Lung (tissue), 12 donors: Measurements from ENCODE around the gene C12orf43. TPM values are rescaled to one million over a fixed set of nuclear protein-coding genes. Genes with fewer than 3 reads are reported as not detected.
A peak's percentile ranks its signal among the peaks of the same experiment; 100 is the strongest.

Source experiments
- ATAC-seq: fragments of 200-7000 bp; cut with Tn5 transposase; one replicate; pipeline ENCODE4 v1.9.1; 2020; ENCODE audit warnings: moderate number of reproducible peaks; ENCODE audit not compliant: insufficient read depth, low FRiP score
- DNase-seq, 3 donors: peaks; one replicate each; pipeline ENCODE4 v3.0.0-alpha.2; 2013 to 2017
- H3K27ac ChIP-seq, 2 donors: one replicate each; pipeline ENCODE4 v1.5.1; 2013; ENCODE audit warnings: mild to moderate bottlenecking in 2 of 2, moderate library complexity in 2 of 2, control low read depth in 1 of 2, inconsistent platforms in 1 of 2, low read depth in 1 of 2, low read length in 1 of 2
- H3K27me3 ChIP-seq, 3 donors: one replicate each; pipeline ENCODE4 v1.5.1; 2013; ENCODE audit warnings: low read length in 2 of 3; ENCODE audit not compliant: control insufficient read depth in 3 of 3, insufficient read depth in 3 of 3
- H3K36me3 ChIP-seq, 4 donors: one replicate each; pipeline ENCODE4 v1.5.1; 2013; ENCODE audit warnings: low read length in 4 of 4, mild to moderate bottlenecking in 1 of 4, moderate library complexity in 1 of 4; ENCODE audit not compliant: control insufficient read depth in 4 of 4, insufficient read depth in 4 of 4
- H3K4me1 ChIP-seq, 5 donors: one replicate each; pipeline ENCODE4 v1.5.1; 2013; ENCODE audit warnings: low read length in 5 of 5, mild to moderate bottlenecking in 2 of 5, moderate library complexity in 1 of 5; ENCODE audit not compliant: control insufficient read depth in 5 of 5, insufficient read depth in 5 of 5
- H3K4me3 ChIP-seq: one replicate; pipeline ENCODE4 v1.5.1; 2013; ENCODE audit warnings: mild to moderate bottlenecking, control low read depth, moderate library complexity
- H3K9ac ChIP-seq, 2 donors: one replicate each; pipeline ENCODE4 v1.5.1; 2013; ENCODE audit warnings: low read length in 2 of 2, control low read depth in 1 of 2; ENCODE audit not compliant: insufficient read depth in 1 of 2
- H3K9me3 ChIP-seq, 4 donors: one replicate each; pipeline ENCODE4 v1.5.1; 2013; ENCODE audit warnings: low read length in 3 of 4, mild to moderate bottlenecking in 1 of 4, moderate library complexity in 1 of 4; ENCODE audit not compliant: control insufficient read depth in 4 of 4, insufficient read depth in 3 of 4
- WGBS, 2 donors: extraction: QIAGEN DNeasy Blood & Tissue Kit; methylation state at CpG; one replicate each; pipeline ENCODE4 v1.1.7; 2013; 5-methylcytosine and 5-hydroxymethylcytosine counted together
- polyA plus RNA-seq, 2 donors: library from polyadenylated mRNA; stranded (reverse); fragments of 200-250 nt; gene quantifications; one replicate each; pipeline ENCODE4 v1.2.1, GENCODE V29; 2013
- total RNA-seq, 2 donors: library from RNA; depleted of rRNA in 1 of 2; stranded (reverse); fragments of >200 nt in 1 of 2; gene quantifications; one replicate each; pipeline ENCODE4 v1.2.1, GENCODE V29; 2014 to 2021
- TF ChIP-seq, protein P1 (sequence below): IDR thresholded peaks from 2 replicates; pipeline ENCODE4 v1.5.1; 2012; ENCODE audit warnings: mild to moderate bottlenecking; ENCODE audit errors: control extremely low read depth, extremely low read depth
- donor health status: control.
- donor health status: control.
- donor health status: Bipolar disorder and iron deficiency.
- donor health status: healthy.
- donor health status: DM: yes; HTN: yes; CAD: no.

The C12orf43 gene
- total and polyA plus RNA-seq, 4 donors, result 9.9 to 17.6 (median 12.5) TPM

DNA sequence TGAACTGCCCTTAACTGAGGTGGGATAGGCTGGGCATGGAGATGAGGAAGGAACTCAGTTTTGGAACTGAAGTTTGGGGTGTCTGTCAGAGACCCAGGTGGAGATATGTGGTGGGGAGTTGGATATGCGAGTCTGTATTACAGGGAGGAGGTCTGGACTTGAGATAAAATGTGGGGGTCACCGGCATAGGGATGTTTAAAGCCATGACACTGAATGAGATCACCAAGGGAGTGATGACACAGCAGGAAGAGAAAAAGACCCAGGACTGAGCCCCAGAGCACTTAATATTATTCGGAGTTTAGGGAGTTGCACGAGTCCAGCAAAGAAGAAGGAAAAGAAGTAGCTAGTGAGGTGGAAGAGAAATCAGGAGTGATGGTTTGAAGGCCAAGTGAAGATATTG is 26.8 kb upstream of the C12orf43 start:
- ATAC-seq (no peak), DNase-seq (no peak)
- no peaks in the 10 kb centered on the region for H3K9me3 ChIP-seq
- no peak overlapping the region for H3K27ac ChIP-seq
- H3K27me3 ChIP-seq, result no peaks in the 10 kb centered on the region
- no peak overlapping the region for H3K9ac ChIP-seq
- H3K4me1 ChIP-seq, result peaks cover 0 to 6% (median 0%) of the 10 kb centered on the region in 5 donors
- no peaks in the 10 kb centered on the region for H3K36me3 ChIP-seq
- no peak overlapping the region for H3K4me3 ChIP-seq
- TF ChIP-seq, protein P1, sequence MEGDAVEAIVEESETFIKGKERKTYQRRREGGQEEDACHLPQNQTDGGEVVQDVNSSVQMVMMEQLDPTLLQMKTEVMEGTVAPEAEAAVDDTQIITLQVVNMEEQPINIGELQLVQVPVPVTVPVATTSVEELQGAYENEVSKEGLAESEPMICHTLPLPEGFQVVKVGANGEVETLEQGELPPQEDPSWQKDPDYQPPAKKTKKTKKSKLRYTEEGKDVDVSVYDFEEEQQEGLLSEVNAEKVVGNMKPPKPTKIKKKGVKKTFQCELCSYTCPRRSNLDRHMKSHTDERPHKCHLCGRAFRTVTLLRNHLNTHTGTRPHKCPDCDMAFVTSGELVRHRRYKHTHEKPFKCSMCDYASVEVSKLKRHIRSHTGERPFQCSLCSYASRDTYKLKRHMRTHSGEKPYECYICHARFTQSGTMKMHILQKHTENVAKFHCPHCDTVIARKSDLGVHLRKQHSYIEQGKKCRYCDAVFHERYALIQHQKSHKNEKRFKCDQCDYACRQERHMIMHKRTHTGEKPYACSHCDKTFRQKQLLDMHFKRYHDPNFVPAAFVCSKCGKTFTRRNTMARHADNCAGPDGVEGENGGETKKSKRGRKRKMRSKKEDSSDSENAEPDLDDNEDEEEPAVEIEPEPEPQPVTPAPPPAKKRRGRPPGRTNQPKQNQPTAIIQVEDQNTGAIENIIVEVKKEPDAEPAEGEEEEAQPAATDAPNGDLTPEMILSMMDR, result no peak
- 85 to 88% methylated on average over 4 of the region's 4 CpGs for WGBS, 2 donors

- Histone ChIP-seq H3K36me3 (no peaks in the 10 kb centered on the region), H3K27ac (peak within 1 kb of the TSS in 1 of 2 donors; percentile 66), H3K4me1 (peaks cover 0 to 13% (median 0%) of the 10 kb centered on the region in 5 donors), H3K27me3 (no peaks in the 10 kb centered on the region), H3K4me3 (peak within 1 kb of the TSS; percentile 76), H3K9ac (no peak within 1 kb of the TSS), H3K9me3 (no peaks in the 10 kb centered on the region)
- DNase-seq (peak in 2 of 3 donors; percentile 24 to 32), ATAC-seq (peak; percentile 56)
- WGBS, 2 donors, result 18 to 19% methylated on average over 13 of the region's 13 CpGs
- TF ChIP-seq, protein P1, result no peak
Measured at GRCh38 chr12:121038861-121039668, 22.8 kb upstream of the C12orf43 start, which contains the start of gene OASL. Gene OASL, minus strand, starts transcription at chr12:121039246. Its CDS starts 275 bp downstream, at chr12:121038971.

GRCh38 chr12:121036810-121037326 is 20.6 kb upstream of the C12orf43 start:
- Histone ChIP-seq H3K27ac (no peak overlapping the region), H3K4me3 (no peak overlapping the region), H3K27me3 (no peaks in the 10 kb centered on the region), H3K9me3 (no peaks in the 10 kb centered on the region), H3K36me3 (no peaks in the 10 kb centered on the region), H3K4me1 (peaks cover 0 to 13% (median 0%) of the 10 kb centered on the region in 5 donors), H3K9ac (no peak overlapping the region)
- WGBS, 2 donors, result 73 to 76% methylated on average over 6 of the region's 6 CpGs
- TF ChIP-seq, protein P1, result no peak
- no peak for DNase-seq
- ATAC-seq, result no peak
